ENCODE data around the gene TTC14.

DNA sequence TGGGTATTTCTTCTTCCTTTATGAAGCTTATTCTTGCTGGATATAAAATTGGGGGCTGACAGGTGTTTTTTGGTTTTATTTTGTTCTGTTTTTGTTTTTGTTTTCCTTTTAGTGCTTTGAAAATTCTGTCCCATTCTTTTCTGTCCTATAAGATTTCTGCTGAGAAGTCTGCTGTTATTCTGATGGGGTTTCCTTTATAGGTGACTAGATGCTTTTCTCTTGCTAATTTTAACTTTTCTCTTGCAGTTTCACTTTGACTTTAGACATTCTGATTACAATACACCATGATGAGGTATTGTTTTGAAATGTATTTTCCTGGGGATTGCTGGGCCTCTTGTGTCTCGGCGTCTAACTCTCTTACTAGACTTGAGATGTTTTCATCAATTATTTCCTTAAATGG, 22.8 kb downstream of the TTC14 start:
- TF ChIP-seq, protein P1, sequence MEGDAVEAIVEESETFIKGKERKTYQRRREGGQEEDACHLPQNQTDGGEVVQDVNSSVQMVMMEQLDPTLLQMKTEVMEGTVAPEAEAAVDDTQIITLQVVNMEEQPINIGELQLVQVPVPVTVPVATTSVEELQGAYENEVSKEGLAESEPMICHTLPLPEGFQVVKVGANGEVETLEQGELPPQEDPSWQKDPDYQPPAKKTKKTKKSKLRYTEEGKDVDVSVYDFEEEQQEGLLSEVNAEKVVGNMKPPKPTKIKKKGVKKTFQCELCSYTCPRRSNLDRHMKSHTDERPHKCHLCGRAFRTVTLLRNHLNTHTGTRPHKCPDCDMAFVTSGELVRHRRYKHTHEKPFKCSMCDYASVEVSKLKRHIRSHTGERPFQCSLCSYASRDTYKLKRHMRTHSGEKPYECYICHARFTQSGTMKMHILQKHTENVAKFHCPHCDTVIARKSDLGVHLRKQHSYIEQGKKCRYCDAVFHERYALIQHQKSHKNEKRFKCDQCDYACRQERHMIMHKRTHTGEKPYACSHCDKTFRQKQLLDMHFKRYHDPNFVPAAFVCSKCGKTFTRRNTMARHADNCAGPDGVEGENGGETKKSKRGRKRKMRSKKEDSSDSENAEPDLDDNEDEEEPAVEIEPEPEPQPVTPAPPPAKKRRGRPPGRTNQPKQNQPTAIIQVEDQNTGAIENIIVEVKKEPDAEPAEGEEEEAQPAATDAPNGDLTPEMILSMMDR (IDR thresholded peaks at IDR 0.05), result no peak
- no peak for TF ChIP-seq POLR2A (IDR thresholded peaks at IDR 0.05)

All from lower leg skin (tissue), 3 donors.